Measurements from ENCODE around the gene GLB1L2. TPM values are rescaled to one million over a fixed set of nuclear protein-coding genes. Genes with fewer than 3 reads are reported as not detected.

GLB1L2 gene
- total RNA-seq, 1 experiment from 2014 or later: 19.0 TPM

DNA sequence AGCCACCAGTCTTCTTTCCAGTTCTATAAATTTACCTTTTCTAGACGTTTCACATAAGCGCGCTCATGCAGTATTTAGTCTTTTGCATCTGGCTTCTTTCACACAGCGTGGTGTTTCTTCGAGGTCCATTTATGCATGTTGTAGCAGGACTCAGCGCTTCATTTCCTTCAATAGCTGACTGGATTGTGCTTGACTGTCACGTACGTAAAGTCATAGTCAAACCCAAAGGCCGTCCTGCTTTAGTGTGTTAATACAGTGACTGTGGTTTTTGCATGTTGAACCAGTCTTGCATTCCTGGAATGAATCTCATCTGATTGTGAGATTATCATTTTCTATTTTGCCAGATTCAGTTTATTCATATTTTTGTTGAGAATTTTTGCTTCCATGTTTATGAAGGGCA is 37.1 kb upstream of the GLB1L2 start:
- no peak overlapping the region for H3K4me3 Mint-ChIP-seq (ENCODE audit: low read depth, unreplicated experiment)
- intact Hi-C loops (cut with micrococcal nuclease; ENCODE audit: unreplicated experiment): no loop called here
- TF ChIP-seq, protein P1, sequence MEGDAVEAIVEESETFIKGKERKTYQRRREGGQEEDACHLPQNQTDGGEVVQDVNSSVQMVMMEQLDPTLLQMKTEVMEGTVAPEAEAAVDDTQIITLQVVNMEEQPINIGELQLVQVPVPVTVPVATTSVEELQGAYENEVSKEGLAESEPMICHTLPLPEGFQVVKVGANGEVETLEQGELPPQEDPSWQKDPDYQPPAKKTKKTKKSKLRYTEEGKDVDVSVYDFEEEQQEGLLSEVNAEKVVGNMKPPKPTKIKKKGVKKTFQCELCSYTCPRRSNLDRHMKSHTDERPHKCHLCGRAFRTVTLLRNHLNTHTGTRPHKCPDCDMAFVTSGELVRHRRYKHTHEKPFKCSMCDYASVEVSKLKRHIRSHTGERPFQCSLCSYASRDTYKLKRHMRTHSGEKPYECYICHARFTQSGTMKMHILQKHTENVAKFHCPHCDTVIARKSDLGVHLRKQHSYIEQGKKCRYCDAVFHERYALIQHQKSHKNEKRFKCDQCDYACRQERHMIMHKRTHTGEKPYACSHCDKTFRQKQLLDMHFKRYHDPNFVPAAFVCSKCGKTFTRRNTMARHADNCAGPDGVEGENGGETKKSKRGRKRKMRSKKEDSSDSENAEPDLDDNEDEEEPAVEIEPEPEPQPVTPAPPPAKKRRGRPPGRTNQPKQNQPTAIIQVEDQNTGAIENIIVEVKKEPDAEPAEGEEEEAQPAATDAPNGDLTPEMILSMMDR (IDR thresholded peaks at IDR 0.05; ENCODE audit: unreplicated experiment): no peak
- no peaks in the 10 kb centered on the region for H3K4me1 Mint-ChIP-seq (ENCODE audit: low read depth, unreplicated experiment)
- no peaks in the 10 kb centered on the region for H3K36me3 Mint-ChIP-seq (ENCODE audit: insufficient read depth, unreplicated experiment)
- no peak overlapping the region for H3K27ac Mint-ChIP-seq (ENCODE audit: unreplicated experiment)
- DNase-seq: no peak
- peaks cover 11% of the 10 kb centered on the region for H3K9me3 Mint-ChIP-seq (ENCODE audit: low read depth, unreplicated experiment)
- CTCF ChIA-PET: interaction anchor here (1.0 kb wide), 1 partner anchor 11 kb away, joined by 3 read pairs; no protein-coding TSS in a partner anchor
- BruUV-seq (replicated peaks): no TSS peak
- H3K27me3 Mint-ChIP-seq (ENCODE audit: unreplicated experiment): peaks cover 44% of the 10 kb centered on the region

DNA sequence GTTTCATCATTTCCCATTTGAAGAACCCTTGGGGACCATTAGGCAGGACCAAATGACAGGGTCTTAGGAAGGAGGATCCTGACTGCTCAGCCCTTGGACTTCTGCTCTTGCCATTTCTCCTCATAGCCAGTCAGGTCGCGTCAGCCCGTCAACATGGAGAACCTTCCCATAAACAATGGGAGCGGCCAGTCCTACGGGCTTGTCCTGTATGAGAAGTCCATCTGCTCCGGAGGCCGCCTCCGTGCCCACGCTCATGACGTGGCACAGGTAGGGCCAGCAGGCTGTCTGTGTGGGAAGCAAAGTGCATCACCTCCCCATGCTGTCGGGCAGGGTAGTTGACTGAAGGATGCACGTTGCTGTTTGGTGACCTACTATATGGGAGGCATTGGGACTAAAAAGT is 19.6 kb upstream of the GLB1L2 start:
- CTCF ChIA-PET: no interaction called here
- no peaks in the 10 kb centered on the region for H3K27me3 Mint-ChIP-seq (ENCODE audit: unreplicated experiment)
- TF ChIP-seq, protein P1 (IDR thresholded peaks at IDR 0.05; ENCODE audit: unreplicated experiment): no peak
- no peak for DNase-seq
- no peak overlapping the region for H3K4me3 Mint-ChIP-seq (ENCODE audit: low read depth, unreplicated experiment)
- BruUV-seq (replicated peaks): no TSS peak
- intact Hi-C loops (cut with micrococcal nuclease; ENCODE audit: unreplicated experiment): no loop called here
- H3K4me1 Mint-ChIP-seq (ENCODE audit: low read depth, unreplicated experiment): no peaks in the 10 kb centered on the region
- no peaks in the 10 kb centered on the region for H3K36me3 Mint-ChIP-seq (ENCODE audit: insufficient read depth, unreplicated experiment)
- no peak overlapping the region for H3K27ac Mint-ChIP-seq (ENCODE audit: unreplicated experiment)
- no peaks in the 10 kb centered on the region for H3K9me3 Mint-ChIP-seq (ENCODE audit: low read depth, unreplicated experiment)

DNA sequence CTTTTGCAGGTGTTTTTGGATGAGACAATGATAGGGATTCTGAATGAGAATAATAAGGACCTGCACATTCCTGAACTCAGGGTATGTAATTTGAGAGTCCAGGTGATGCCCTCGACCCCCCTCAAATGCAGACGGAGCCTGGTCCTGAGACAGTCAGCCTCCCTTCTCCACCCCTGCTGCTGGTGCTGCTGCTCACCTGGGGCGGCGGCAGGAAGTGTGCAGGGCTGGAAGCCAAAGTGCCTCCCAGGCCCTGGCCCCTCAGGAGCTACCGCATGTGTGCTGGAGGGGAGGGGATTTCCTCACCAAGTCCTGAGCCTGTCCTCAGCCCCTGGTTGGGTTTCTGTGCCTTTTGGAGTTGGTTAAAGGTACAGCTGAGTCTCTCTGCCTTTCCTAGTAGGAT is 19.0 kb upstream of the GLB1L2 start:
- intact Hi-C loops (cut with micrococcal nuclease; ENCODE audit: unreplicated experiment): no loop called here
- Mint-ChIP-seq H3K4me3 (ENCODE audit: low read depth, unreplicated experiment) (no peak overlapping the region), H3K27ac (ENCODE audit: unreplicated experiment) (no peak overlapping the region), H3K36me3 (ENCODE audit: insufficient read depth, unreplicated experiment) (no peaks in the 10 kb centered on the region), H3K27me3 (ENCODE audit: unreplicated experiment) (no peaks in the 10 kb centered on the region), H3K9me3 (ENCODE audit: low read depth, unreplicated experiment) (no peaks in the 10 kb centered on the region), H3K4me1 (ENCODE audit: low read depth, unreplicated experiment) (no peaks in the 10 kb centered on the region)
- DNase-seq: no peak
- CTCF ChIA-PET: no interaction called here
- no TSS peak for BruUV-seq (replicated peaks)
- TF ChIP-seq, protein P1 (IDR thresholded peaks at IDR 0.05; ENCODE audit: unreplicated experiment): no peak

DNA sequence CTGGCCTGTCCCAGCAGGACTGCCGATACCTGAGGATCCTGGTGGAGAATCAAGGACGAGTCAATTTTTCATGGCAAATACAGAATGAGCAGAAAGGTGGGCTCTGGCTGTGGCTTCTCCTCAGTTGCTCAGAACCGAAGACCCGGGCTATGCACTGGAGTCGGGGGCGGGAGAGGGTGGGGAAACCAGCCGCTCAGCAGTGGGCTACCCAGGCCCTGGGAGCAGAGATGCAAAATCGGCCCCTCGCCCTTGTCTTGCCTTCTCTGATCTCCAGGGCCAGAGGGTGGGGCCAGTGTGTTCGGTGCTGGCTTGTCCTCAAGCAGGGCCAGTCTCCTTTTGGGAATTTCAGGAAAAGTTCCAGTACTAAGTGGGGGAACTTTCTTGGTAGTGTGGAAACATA is 18.4 kb upstream of the GLB1L2 start:
- no peaks in the 10 kb centered on the region for H3K9me3 Mint-ChIP-seq (ENCODE audit: low read depth, unreplicated experiment)
- DNase-seq: no peak
- no peak overlapping the region for H3K4me3 Mint-ChIP-seq (ENCODE audit: low read depth, unreplicated experiment)
- H3K27me3 Mint-ChIP-seq (ENCODE audit: unreplicated experiment): no peaks in the 10 kb centered on the region
- TF ChIP-seq, protein P1 (IDR thresholded peaks at IDR 0.05; ENCODE audit: unreplicated experiment): no peak
- intact Hi-C loops (cut with micrococcal nuclease; ENCODE audit: unreplicated experiment): no loop called here
- no peaks in the 10 kb centered on the region for H3K36me3 Mint-ChIP-seq (ENCODE audit: insufficient read depth, unreplicated experiment)
- CTCF ChIA-PET: no interaction called here
- no TSS peak for BruUV-seq (replicated peaks)
- H3K27ac Mint-ChIP-seq (ENCODE audit: unreplicated experiment): no peak overlapping the region
- H3K4me1 Mint-ChIP-seq (ENCODE audit: low read depth, unreplicated experiment): no peaks in the 10 kb centered on the region

All from Calu3 (cell line).